GM21447 (cell line): Measurements from ENCODE around the gene DOCK8.
"Not testable (repeated sequence)": the region's sequence is repeated elsewhere in the genome, so short reads cannot be mapped to it uniquely, and the experiment has no call there.

ENCODE experiments used
- ATAC-seq: cut with Tn5 transposase; IDR thresholded peaks from one replicate; pipeline ENCODE4 v1.9.1; 2021; ENCODE audit not compliant: unreplicated experiment

The DOCK8 gene

DNA sequence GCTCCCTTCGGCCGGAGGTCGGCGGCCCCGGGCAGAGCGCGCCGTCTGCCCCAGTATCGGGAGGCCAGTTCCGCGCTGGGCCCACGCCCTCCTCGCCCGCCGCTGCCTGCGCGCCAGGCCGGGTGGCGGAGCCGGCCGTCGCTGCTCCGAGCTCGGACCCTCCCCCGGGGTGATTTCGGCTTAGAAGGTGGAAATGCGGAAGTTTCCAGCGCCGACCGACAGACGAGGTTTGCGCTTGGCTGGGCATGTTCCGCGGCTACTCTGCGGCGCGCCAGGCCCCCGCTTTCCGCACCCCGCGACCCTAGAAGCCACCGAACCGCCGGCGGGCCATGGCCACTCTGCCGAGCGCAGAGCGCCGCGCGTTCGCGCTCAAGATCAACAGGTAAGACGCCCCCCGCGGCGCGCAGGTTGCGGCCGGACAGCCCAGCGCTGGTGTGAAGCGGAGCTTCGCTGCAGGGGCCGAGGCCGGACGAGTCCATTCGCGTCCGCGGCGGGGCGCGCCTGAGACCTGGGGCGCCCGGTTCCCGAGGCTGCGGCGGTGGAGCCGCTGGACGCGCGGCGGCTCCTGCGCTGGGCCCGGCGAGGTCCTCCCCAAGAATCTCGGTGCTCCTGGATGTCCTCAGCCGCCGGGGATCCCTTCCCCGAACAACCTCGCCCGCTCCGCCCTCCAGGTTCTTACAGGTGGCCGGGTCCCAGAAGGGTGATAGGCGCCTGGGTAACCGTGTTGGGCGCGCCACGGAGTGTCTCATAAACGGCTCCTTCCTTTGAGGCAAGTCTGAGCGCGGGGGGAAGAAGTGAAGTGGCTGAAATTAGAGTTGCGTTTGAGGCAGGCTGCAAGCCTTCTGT lies at the start of gene DOCK8:
Gene DOCK8, plus strand, starts transcription at position 218 of the 846 bp plus-strand sequence. Its CDS starts 112 bp downstream, at position 330.
- ATAC-seq, result peak; percentile 88

DNA sequence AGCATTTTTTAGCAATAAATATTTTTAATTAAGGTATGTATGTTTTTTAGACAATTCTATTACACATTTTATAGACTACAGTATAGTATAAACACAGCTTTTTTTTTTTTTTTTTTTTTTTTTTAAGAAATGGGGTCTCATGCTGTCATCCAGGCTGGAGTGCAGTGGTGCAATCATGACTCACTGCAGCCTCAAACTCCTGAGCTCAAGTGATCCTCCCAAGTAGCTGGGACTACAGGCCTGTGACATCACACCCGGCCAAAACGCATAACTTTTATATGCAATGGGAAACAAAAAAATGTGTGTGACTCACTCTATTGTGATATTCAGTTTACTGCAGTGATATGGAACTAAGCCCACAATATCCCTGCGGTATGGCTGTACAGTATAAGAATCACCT lies 44.9 kb upstream of the DOCK8 start:
- not testable (repeated sequence) for ATAC-seq

DNA sequence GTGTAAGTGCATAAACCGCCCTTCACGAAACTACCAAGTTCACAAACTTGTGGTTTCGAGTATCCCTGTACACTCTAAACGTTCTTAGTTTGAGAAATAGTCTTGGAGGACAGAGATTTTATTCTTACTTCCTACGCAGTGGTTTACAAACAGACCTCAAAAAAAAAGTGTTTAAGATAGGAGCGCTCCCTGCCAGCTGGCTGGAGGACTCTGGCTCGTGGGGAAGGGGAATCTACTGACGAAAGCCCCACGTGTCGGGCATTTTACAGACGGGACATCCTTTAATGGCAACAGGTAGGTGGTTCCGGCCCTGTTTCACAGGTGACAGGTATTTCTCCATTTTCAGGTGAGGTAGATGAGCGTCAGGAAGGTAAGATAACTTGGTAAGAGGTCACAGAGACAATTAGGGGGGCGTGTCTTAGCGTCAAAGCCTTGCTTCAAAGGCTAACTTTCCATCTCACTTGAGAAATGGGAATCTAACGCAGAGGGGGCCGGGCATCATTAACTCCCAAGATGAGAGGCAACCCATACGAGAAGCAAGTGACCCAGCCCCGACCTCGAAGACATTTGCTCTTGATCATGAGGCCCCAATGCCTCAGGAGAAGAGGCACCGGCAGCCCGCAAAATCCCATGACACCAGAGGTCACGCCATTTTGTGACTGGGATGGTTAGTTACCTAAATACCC lies 36.4 kb upstream of the DOCK8 start:
- not testable (repeated sequence) for ATAC-seq

DNA sequence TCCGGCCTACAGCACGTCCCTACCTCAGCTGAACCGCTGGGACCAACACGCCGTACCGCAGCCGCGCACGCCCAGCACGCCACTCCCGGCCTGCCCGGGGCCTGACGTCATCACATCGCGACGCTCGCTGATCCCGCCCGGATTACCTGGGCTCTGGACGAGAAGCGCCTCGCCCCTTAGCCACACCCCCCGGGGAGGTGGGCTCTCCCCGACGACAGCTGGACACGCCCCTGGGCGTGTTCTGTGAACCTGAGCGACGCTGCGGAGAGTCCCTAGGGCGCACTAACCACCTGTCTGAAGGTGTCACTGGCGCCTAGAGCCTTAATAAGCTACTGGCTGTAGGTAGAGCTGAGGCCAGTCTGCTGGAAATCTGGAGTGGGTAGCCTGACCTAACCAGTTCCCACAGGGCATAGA lies 35.7 kb upstream of the DOCK8 start, which contains the start of gene ZNG1A:
Gene ZNG1A, minus strand, starts transcription at position 87 of the 414 bp plus-strand sequence. CDS start 87 bp downstream, outside the sequence.
- not testable (repeated sequence) for ATAC-seq

DNA sequence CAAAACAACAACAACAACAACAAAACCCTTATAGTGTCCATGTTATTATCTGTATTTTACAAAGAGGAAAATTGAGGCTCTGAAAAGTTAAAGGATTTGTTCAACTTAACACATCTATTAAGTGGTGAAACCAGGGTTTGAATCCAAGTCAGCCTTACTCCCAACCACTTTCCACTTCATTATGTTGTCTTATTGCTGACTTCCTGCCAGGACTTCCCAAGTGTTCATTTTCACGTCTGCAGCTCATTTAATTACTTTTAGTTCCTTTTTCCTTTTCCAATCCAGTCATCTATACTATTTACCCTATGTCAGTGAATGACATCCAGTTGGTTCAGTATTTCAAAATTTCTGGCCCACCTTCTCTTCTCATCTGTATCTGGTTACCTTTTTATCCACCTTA lies 15.1 kb upstream of the DOCK8 start:
- ATAC-seq, result not testable (repeated sequence)

DNA sequence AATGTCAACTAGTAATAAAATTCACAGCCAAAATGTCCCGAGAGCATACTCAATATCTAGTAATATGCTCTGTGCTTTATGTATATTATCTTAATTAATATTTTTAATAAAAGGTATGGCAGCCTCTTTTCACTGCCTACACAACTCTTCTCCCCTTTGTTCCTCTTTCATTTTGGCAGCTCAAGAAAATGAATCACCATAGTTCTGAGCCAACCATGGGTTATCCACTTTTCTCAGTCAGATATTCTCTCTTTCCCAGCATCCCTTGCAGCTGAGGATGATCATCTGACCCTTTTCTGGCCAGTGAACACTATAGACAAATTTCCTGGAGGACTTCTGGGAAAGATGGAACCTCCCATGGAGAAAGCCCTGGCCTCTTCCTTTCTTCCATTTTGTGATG lies 8.2 kb upstream of the DOCK8 start:
- no peak for ATAC-seq

DNA sequence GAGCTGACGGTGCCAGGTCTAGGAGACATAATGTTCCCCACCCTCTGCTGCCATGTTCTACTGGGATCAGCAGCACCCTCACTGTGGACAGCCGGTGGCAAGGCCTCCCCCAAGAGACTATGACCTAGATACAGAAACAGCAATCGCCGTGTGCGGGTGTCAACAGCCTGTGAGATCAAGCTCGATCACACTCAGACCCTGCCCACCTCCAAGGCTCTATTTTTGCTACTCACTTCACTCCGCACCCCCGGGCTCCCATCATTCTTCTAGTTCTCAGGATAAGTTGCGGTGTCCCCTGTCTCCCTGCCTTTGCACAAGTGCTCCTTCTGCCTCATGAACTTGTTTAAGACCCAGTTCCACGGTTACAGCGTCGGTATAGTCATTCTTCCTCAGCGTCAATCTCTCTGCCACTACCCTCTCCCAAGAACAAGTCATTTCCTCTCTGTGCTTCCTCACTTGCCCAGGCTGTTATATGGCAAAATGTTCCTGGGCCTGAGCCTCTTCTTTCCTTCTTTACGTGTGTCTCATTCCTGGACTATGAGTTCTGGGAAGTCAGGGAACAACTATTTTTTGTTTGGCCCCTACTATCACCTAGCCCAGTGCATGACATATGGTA lies 5.4 kb upstream of the DOCK8 start:
- ATAC-seq, result no peak

DNA sequence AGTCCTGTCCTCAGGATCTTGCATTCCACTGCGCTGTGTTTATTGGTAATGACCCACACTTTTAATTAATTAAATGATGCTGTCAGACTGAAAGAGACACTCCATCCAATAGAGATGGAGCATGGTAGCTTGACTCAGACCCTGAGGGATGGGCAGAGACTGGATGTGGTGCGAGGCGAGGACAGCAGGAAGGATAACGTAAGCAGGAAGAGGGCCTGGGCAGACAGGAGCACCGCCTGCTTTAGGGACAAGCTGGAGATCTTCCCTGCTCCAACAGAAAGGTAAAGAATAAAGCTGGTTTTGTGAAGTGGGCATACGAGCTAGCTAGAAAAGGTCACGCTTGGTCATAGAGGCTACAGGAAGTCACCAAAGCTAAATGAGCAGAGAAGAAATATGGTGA lies 3.6 kb upstream of the DOCK8 start:
- no peak for ATAC-seq

DNA sequence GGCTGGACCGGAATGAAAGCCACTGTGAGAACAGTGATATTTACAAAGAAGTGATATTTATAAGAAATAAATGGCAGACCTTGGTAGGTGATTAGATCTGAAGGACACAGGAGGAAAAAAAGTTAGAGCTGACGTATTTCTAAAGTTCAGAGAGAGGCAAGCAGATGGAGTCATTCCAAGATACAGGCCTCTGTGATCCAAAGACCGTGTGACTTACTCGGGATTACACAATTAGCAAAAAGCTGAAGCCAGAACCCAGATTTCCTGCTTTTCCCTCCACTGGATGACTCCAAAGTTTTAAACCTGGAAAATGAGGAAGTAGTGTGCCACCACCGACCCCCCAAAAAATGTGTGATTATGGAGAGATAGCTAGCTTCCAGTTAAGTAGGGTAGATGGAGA lies 3.1 kb upstream of the DOCK8 start:
- ATAC-seq, result no peak

DNA sequence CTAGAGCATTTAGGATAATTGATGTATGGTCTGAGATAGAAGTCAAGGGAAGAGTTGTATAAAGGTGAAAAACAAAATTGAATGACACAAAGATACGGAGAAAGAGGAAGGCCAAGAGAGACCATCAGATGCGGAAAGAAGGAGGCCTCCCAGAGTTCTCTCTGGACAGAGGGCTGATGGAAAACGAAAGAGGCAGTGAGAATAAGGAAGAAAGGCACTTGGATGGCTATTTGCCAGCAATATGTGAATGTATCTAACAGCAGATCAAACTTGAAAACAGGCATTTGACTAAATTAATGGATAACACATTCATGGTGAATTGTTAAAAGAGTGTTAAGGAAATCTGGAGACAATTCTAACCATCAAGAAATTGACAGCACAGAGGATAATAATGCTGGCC lies 2.4 kb upstream of the DOCK8 start:
- ATAC-seq, result no peak

DNA sequence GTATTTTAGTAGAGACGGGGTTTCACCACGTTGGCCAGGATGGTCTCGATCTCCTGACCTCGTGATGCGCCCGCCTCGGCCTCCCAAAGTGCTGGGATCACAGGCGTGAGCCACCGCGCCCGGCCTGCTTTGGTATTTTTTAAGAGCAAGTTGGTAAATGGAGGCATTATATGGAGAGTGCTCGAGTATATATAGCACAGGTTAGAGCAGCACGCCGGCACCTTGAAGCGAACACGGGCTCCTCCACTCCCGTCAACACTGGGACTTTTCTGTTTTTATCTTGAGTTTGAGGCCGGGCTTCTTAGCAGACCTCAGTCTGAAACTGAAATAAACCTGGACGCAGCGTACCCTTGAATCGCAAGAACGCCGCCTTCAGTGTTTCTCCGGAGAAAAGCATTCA lies 764 bp upstream of the DOCK8 start:
- not testable (repeated sequence) for ATAC-seq

DNA sequence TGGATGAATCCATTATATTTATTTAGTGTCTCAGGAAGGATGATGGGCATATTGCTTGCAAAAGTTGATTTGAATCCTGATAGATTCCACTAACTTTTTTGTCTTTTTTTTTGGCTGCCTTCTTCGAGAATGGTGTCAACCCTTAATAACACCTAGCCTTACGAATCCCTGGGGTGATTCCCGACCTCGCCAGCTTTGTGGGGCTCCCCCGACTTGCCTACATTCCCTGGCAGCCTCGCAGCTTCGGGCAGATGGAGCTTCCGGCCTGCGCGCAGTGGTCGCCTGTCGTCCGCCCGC lies 366 bp upstream of the DOCK8 start:
- ATAC-seq, result no peak

DNA sequence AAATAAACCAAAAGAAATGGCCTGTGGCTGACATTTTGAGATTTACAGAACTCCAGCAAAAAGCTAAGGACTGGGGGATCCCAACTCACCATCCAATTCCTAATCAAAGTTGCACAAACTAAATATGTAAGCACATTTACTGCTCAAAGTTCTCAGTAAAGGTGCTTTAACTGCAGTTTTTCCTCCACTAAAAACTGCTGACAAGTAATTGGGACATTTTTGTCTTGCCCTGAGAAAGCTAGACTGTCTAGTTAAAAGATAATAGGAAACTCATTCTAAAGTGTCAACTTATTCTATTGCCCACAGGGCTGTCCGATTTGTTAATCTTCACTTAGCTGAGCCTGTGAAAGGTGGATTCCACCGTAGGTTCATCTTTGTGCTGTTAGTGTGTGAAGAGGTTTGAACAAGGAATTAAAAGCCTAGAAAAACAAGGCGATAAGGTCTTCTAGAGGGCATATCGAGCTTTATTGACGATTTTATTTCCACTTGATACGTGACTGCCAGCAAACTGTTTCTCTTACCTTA lies 1.0 kb downstream of the DOCK8 start:
- ATAC-seq, result no peak

DNA sequence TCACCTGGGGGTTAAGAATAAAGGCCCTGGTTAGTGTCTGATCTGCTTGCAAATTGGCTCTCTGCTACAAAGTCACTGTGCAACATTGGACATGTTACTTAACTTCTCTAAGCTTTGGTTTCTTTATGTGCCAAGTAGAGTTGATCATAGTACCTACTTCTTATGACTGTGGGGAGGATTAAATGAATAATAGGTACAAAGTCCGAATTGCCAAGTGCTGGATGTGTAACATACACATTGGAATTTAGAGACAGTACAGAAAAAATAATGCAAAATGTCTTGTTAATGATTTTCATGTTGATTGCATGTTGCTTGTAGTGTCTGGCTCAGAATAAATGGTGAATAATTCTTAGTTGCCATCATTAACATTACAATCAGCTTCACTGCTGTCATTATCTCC lies 2.2 kb downstream of the DOCK8 start:
- ATAC-seq, result no peak

DNA sequence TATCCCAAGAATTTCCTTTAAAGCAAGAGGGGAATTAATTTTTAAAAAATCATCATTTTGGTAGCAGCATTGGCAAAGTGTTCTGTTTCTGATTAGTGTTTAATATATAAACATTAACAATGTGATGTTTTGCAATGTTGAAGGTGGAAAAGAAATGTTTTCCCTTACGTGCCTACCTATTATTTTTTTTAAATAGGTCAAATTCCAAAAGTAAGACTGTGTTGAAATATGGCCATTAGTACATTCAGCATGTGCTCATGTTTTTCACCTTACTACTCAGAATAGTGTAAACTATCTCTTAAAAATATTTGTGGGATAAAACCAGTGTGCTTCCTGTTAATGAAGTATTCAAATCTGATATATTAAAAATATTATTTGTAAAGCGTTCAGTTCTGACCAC lies 3.3 kb downstream of the DOCK8 start:
- ATAC-seq, result no peak

DNA sequence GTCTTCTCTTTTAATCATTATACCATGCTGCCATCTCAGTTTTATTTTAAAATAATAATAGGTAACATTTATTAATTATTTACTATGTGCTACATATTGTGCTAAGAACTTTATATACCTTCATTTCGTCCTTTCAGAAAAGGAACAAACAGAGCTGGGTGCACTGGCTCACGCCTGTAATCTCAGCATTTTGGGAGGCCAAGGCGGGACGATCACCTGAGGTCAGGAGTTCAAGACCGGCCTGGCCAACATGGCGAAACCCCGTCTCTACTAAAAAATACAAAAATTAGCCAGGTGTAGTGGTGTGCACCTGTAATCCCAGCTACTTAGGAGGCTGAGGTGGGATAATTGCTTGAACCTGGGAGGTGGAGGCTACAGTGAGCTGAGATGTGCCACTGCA lies 4.4 kb downstream of the DOCK8 start:
- not testable (repeated sequence) for ATAC-seq

DNA sequence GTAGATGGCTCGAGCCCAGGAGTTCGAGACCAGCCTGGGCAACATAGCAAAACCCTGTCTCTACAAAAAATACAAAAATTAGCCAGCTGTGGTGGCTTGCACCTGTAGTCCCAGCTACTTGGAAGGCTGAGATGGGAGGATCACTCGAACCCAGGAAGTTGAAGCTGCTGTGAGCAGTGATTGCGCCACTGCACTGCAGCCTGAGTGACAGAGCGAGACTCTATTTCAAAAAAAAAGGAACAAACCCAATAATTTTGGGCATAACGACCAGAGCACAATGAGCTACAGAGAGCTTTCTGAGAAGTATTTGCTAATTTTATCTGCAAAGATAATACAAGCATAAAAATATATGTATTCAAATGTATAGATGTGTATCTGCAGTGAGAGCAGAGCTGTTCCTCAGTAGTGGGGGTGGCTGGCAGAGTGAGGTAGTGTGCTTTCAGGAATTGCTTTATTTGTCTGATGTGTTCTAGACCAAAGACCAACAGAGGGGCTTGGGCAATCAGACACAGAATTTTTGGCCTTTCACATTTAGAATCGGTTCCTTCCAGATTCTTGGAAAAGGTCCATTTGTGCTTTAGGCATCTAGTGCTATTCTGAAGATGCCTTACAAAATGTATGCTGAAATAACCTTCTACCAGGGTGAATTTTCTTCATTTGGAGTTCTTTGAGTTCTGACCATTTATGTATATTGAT lies 5.2 kb downstream of the DOCK8 start:
- ATAC-seq, result no peak

DNA sequence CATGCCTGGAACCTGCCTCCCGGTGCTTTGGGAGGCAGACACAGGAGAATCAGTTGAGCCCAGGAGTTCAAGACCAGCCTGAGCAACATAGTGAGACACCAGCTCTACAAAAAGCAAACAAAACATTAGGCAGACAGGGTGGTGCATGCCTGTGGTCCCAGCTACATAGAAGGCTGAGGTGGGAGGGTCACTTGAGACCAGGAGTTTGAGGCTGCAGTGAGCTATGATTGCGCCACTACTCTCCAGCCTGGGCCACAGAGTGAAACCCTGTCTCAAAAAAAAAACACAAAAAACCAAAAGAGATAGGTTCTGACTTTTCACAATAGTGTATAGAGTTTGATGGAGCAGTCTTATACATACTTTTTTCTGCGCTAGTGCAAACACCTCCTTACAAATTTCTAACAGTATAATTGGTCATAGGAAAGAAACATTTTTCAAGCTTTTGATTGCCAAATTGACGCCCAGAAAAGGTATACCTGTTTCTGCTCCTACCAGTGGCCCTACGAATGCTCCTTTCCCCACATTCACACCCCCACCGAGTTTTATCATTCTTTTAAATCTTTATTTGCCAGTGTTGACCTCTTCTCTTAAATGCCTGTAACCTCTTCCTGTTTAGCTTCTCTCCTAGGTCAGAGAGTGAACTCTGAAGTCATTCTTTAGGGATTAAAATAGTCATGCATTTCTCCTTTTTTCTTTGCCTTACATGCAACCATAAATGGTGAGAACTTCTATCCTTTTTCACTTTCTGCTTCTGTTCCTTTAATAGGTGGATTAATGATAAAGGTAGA lies 7.5 kb downstream of the DOCK8 start:
- no peak for ATAC-seq

DNA sequence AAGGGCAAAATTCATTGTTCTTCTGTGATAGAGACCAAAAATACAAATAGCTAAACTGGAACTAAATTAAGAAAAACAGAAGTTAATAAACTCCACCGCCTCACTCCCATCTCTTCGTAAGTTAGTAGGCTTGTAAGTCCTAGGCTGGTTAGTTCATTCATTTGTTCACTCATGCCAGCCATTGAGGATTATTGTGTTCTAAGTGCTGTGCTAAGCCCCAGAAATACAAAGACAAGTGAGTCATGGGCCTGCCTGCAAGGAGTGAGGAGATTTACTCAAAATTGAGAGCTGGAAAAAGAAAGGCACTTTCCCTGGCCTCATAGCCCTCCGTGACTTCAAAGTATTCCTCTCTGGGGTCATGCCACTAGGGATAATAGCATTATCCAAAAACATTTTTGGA lies 8.5 kb downstream of the DOCK8 start:
- no peak for ATAC-seq

DNA sequence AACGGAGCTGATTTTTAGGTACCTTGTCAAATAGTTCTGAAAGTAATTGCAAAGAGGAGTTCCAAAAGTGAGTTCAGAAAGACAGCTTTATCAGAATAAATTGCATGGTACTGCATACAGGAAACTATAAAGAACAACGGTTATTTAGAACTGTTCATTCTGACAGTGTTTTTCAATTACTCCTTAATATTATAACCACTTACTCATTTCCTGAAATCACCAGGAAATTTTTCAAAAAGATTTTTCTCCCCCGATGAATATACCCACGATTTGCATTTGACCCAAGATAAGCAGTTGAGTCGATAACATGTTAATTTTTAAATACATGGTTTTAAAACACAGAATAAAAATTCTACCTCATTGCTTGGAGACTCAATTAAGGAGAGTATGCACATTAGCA lies 9.4 kb downstream of the DOCK8 start:
- no peak for ATAC-seq
